ENCODE measurements around the gene TNFSF10.

TNFSF10 gene

DNA sequence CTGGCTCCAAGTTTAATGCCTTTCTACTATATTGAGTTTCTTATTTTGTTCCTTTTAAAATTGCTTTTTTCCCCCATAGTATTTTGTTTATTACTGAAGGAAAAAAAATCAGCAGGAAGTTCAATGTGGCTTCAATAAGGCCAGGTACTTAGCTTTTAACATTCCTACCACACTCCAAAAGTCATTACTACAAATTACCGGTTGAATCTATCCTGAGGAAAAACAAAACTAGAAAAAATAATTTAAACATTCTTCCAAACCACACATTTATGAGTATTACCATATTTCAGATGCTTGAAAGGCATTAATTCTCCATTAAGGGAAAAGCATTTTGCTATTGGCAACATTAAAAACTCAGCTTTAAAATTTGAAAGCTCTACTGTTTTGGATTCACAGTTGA, 20.2 kb upstream of the TNFSF10 start:
- DNase-seq: no peak

- DNase-seq: no peak
Measured at GRCh38 chr3:172542999-172543398, 19.8 kb upstream of the TNFSF10 start.

DNA sequence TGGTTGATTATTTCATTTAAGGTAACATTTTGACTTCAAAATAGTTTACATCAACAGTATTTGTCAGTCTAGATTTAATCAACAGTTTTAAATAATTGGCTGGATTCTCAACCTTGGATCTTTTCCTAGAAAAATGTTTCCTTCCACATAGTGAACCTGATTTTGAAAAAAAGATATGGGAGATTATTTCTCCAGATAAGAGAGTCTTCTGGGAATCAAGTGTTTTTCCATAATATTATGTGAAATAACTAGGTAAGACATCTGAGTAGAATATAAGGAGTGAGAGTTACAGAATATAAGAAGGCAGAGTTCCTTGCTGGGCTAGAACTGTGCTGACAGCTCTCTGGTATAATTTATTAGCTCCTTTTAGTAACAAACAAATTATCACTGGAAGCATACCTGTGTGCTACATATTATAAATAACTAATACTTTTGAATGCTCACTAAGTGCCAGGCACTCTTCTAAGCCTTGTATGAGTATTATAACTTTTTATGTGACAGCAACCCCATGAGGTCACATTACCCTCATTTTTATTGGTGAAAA, 18.8 kb upstream of the TNFSF10 start:
- DNase-seq: no peak

GRCh38 chr3:172540049-172540448, 16.8 kb upstream of the TNFSF10 start:
- no peak for DNase-seq

- no peak for DNase-seq
Measured at GRCh38 chr3:172539273-172539672, 16.0 kb upstream of the TNFSF10 start.

DNA sequence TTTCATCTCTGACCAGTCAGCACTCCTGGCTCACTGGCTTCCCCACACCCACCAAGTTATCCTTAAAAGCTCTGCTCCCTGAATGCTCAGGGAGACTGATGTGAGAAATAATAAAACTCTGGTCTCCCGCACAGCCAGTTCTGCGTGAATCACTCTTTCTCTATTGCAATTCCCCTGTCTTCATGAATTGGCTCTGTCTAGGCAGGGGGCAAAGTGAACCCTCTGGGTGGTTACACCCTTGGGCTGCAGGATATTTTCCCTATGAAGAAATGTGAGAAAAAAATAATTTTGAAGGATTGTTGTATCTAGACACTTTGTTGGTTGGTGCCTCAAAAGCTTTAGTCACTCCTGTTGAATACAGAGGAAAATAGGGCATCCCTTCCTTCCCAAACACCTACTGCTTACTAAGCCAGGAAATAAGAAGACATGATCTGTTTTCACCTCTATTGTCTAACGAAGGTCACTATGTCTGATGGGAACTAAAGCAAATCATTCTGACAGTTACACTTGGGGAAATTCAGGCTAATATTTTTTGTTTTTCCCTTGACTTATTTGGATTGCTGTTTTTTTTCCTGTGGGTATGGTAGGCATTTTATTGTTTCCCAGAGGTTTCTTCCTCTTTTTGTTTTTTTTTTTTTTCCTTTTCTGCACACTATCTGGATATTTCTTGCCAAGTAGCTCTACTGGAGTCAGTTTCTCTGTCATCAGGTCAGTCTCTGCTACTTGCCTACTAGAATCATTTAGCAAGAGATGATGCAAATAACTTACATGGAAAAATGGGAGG, 15.3 kb upstream of the TNFSF10 start:
- no peak for DNase-seq

DNA sequence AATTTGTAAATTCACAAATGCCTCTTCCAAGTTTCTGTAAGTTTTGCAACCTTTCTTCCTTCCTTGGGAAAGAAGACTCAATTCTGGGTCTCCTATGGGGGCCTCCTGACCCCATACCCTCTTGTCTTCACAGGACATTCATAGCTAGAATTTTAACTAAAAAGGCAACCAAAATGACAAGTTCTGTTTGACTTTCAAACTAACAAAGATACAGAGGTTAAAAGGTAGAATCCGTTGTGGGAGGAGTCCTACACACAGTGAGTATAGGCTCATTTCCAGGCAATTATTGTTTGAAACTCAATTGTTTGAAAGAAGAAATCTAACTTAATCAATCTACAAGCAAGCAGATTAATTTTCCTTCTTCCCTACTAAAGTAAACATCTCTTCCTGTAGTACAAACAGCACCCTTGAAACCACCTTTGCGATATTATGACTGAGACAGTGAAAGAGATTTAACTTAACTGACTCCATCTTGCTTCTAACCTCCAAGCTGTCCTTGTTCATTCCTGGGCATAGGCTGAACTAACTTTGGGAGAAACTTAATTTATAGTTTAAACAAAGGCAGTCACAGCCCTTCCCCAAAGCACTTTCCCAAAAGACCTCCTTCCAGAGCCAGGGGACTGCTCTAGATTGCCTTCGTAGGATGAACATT, 14.4 kb upstream of the TNFSF10 start:
- DNase-seq: no peak

DNA sequence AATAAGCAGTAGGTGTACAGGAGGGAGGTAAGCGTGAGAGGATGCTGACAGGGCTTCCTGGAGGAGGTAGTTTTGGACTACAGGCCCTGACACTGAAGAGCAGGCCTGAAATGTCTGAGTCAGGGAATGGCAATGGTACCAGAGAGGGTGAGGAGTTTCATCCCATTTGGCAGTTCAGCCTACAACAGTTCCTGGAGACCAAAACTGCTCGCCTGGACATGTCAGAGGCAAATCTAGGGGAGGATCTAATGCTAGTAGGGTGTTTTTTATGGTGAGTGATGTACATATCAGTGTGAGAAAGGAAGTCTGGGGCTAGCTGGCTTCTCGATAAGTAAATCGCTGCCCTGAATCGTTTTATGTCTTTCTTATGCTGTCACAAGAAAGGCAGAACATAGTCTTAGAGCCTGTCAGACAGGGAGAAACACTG, 13.8 kb upstream of the TNFSF10 start:
- DNase-seq: no peak

GRCh38 chr3:172536505-172536904, 13.3 kb upstream of the TNFSF10 start:
- no peak for DNase-seq

DNA sequence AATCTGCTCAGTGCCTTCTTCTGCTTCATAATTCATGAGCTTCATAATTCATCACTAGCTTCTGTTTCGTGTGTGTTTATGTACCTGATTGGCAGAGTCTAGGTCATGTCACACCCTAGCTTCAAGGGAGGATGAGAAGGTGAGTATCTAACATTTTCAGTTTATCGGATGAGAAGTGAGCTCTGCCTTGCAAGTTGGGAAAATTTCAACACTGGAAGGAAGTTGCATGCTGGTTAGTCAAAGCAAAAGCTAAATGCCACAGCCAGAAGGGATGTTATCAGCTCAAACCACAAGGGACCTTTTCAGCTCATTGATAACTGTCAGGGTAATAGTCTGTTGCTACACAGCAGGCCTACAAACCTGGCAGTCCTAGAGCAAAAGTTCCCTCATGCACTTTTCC, 7.3 kb upstream of the TNFSF10 start:
- peak in 1 of 2 donors; percentile 38 for DNase-seq

DNA sequence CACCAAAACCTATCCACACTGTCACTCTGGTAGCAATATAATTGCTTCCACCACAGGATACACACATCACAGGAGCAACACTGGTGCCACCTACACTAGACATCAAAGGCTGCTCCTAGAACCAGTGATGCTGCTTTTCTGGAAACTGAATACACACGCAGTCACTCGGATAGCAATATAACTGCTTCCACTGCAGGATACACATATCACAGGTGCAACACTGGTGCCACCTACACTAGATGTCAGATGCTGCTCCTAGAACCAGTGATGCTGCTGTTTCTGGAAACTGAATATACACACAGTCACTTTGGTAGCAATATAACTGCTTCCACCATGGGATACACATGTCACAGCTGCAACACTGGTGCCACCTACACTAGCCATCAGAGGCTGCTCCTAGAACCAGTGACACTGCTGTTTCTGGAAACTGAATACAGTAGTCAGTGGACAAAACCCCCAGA, 6.9 kb upstream of the TNFSF10 start:
- no peak for DNase-seq

GRCh38 chr3:172528677-172529076, 5.4 kb upstream of the TNFSF10 start:
- DNase-seq: no peak

GRCh38 chr3:172527306-172527705, 4.1 kb upstream of the TNFSF10 start:
- no peak for DNase-seq

DNA sequence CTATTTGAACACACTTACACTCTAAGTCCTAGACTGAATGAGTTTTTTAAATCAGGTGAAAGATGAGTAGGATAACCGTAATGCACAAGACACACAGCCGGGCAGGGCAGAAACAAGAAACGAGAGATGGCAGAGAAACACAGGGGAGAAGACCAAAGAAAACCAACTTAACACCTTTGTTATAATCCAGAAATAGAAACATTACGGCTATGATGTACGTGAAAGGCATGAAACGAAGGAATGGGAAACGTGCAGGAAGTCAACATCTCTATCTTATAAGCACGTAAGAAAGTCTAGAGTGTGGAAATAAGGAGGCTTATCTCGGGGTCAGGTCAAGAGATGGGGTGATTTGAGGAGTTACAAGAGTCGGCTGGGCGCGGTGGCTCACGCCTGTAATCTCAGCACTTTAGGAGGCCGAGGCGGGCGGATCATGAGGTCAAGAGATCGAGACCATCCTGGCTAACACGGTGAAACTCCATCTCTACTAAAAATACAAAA, 1.9 kb upstream of the TNFSF10 start:
- no peak for DNase-seq

- DNase-seq: no peak
Measured at GRCh38 chr3:172524611-172525010, 1.4 kb upstream of the TNFSF10 start.

DNA sequence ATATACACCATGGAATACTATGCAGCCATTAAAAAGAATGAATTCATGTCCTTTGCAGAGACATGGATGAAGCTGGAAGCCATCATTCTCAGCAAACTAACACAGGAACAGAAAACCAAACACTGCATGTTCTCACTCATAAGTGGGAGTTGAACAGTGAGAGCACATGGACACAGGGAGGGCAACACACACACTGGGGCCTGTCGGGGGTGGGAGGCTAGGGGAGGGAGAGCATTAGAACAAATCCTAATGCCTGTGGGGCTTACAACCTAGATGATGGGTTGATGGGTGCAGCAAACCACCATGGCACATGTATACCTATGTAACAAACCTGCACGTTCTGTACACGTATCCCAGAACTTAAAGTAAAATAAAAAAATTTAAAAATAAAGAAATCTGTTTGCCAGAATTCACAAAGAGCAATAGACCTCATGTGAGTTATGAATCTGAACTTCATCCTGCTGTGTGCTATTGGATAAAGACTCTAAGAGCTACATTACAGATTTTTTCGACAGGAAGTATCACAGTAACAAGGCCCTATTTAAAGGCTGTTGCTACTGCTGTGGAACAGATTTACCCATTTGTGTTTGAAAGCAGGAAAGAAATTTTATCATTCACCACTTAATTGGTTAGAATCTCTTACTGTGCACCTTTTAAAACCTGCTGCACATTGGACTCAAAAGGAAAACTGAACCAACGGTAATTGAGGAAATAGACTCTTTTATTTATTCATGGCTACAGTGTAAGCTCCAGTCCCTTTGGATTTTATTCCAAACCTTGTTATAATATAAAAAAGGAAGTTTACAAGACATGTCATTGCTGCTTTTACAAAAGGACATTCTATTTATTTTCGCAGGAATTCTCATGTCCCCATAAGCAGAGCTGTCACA, 1.1 kb downstream of the TNFSF10 start:
- peak in 1 of 2 donors; percentile 35 for DNase-seq

GRCh38 chr3:172520301-172520831, 2.9 kb downstream of the TNFSF10 start:
- DNase-seq: no peak

GRCh38 chr3:172519740-172520139, 3.5 kb downstream of the TNFSF10 start:
- no peak for DNase-seq

- DNase-seq: no peak
Measured at GRCh38 chr3:172518929-172519640, 4.1 kb downstream of the TNFSF10 start.

GRCh38 chr3:172517859-172518466, 5.3 kb downstream of the TNFSF10 start:
- peak; percentile 27 to 43 for DNase-seq
